OCI-LY1 (cell line): ENCODE measurements around the gene S100A16.

Experiments used
- EZH2 ChIP-seq: fragments of 200-600 bp; sonication (generic), shearing (Covaris generic); IDR thresholded peaks from 2 replicates; pipeline ENCODE4 v1.8.0; 2017; ENCODE audit warnings: borderline replicate concordance, mixed run types, mild to moderate bottlenecking, antibody characterized with exemption, low read length, moderate library complexity, mixed read lengths
- TF ChIP-seq, protein P1 (sequence below): fragments of 200-600 bp; sonication (generic), shearing (Covaris generic); IDR thresholded peaks from 2 replicates; pipeline ENCODE4 v1.5.1; 2017; ENCODE audit warnings: mild to moderate bottlenecking, antibody characterized with exemption, low read length, moderate library complexity, mixed read lengths

DNA sequence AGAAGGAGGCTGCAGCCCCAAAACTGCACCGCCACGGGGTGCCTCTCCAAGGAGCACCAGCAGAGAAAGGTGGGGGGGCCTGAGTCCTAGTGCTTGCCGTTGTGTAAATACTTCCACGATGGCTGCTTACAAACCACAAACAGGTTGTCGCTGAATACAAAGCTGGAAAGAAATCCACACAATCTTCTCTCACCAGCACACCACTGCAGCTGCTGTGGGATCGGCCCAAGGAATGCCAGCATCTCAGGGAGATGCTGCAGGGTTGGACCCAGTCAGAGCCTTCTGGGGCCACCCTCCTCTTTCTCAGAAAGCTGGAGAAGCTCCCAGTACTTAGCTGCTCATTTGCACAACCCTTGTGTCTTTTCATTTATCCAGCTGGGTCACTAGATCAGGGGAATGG lies 6.2 kb upstream of the S100A16 start:
- TF ChIP-seq, protein P1, sequence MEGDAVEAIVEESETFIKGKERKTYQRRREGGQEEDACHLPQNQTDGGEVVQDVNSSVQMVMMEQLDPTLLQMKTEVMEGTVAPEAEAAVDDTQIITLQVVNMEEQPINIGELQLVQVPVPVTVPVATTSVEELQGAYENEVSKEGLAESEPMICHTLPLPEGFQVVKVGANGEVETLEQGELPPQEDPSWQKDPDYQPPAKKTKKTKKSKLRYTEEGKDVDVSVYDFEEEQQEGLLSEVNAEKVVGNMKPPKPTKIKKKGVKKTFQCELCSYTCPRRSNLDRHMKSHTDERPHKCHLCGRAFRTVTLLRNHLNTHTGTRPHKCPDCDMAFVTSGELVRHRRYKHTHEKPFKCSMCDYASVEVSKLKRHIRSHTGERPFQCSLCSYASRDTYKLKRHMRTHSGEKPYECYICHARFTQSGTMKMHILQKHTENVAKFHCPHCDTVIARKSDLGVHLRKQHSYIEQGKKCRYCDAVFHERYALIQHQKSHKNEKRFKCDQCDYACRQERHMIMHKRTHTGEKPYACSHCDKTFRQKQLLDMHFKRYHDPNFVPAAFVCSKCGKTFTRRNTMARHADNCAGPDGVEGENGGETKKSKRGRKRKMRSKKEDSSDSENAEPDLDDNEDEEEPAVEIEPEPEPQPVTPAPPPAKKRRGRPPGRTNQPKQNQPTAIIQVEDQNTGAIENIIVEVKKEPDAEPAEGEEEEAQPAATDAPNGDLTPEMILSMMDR = no peak
- no peak for TF ChIP-seq EZH2
